ENCODE results near the gene RAB32.
"Not testable (repeated sequence)": the region's sequence is repeated elsewhere in the genome, so short reads cannot be mapped to it uniquely, and the experiment has no call there.

The RAB32 gene

DNA sequence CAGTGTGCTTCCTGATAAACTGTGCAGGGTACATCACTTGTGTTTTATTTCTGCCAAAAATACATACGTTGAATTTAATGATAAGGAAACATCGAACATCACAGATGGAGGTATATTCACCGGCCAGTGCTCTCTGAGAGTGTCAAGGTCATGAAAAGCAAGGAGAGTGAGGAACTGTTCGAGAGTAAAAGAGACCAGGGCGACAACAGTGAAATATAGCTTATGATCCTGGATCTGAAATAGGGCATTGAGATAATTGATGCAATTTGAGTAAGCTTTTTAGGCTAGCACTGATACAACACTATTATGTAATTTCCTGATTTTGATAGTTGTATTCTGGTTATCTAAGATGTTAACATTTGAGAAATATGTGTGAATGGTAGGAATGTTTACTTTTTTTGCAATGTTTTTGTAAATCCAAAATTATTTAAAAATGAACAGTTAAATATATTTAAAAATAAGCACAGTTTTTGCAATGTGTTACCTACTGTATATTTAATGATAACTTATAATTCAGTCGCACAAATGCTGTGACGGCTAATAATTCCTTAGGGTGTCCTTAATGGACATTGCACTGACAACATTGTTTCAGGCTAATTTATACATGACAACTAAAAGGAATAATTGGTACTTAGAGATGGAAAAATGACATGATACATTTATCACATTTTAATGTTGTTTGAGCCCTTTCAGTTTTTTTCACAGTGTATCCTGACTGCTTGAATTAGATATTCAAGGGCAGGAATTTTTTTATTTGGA lies 9.9 kb downstream of the RAB32 start:
- Mint-ChIP-seq H3K4me1 (no peaks in the 10 kb centered on the region), H3K9me3 (no peaks in the 10 kb centered on the region), H3K27ac (no peak overlapping the region), H3K36me3 (no peaks in the 10 kb centered on the region), H3K4me3 (no peak overlapping the region)
- ATAC-seq (no peak), DNase-seq (ENCODE audit: low spot score in 2 of 2) (no peak)

DNA sequence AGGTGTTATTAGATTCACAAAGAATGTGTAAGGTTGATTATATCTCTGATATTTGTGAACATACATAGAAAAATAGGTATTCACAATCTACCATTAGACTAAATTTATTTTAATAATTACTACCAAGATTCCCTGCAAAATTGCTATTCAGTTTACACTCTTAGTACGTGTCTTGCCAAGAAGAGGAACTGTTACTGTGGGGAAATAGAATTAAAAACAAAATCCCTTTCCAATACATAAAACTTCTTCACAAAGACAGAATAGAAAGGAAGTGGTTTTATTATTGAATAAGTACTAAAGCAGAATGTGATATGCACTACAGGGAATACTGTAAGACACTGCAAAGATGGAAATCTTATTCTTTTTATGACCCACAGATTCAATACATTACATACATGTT lies 17.0 kb downstream of the RAB32 start:
- H3K27ac Mint-ChIP-seq = no peak overlapping the region
- H3K4me1 Mint-ChIP-seq = no peaks in the 10 kb centered on the region
- DNase-seq (ENCODE audit: low spot score in 2 of 2) = no peak
- ATAC-seq = no peak
- no peak overlapping the region for H3K4me3 Mint-ChIP-seq
- no peaks in the 10 kb centered on the region for H3K36me3 Mint-ChIP-seq
- H3K9me3 Mint-ChIP-seq = no peaks in the 10 kb centered on the region

DNA sequence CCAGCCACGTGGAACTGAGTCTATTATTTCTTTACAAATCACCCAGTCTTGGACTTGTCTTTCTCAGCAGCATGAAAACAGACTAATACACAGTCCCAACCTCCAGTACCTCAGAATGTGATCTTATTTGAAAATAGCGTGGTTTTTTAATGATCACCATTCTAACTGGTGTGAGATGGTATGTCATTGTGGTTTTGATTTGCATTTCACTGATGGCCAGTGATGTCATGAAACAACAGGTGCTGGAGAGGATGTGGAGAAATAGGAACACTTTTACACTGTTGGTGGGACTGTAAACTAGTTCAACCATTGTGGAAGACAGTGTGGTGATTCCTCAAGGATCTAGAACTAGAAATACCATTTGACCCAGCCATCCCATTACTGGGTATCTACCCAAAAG lies 23.0 kb downstream of the RAB32 start:
- peaks cover 16% of the 10 kb centered on the region for H3K9me3 Mint-ChIP-seq
- not testable (repeated sequence) for ATAC-seq; H3K4me3 Mint-ChIP-seq; H3K4me1 Mint-ChIP-seq; DNase-seq (ENCODE audit: low spot score in 2 of 2); H3K36me3 Mint-ChIP-seq; H3K27ac Mint-ChIP-seq

DNA sequence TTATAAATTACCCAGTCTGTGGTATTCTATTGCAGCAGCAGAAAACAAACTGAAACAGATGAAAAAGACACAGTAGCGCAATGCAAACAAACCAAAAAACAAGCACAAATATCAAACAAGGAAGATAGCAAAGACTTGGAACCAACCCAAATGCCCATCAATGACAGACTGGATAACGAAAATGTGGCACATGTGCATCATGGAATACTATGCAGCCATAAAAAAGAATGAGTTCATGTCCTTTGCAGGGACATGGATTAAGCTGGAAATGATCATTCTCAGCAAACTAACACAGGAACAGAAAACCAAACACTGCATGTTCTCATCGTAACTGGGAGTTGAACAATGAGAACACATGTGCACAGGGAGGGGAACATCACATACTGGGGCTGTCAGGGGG lies 25.0 kb downstream of the RAB32 start:
- not testable (repeated sequence) for H3K4me1 Mint-ChIP-seq, H3K27ac Mint-ChIP-seq

DNA sequence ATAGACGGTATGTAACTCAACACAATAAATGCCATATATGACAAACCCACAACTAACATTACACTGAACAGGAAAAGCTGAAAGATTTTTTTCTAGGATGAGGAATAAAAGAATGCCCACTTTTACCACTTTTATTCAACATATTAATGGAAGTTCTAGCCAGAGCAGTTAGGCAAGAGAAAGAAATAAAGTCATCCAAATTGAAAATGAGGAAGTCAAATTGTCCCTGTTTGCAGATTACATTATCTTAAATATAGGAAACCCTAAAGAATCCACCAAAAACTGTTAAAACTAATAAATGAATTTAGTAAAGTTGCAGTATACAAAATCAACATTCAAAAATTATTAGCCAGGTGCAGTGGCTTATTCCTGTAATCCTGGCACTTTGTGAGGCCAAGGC lies 30.6 kb downstream of the RAB32 start:
- ATAC-seq = no peak
- no peaks in the 10 kb centered on the region for H3K4me1 Mint-ChIP-seq
- DNase-seq (ENCODE audit: low spot score in 2 of 2) = no peak
- H3K36me3 Mint-ChIP-seq = no peaks in the 10 kb centered on the region
- peaks cover 18% of the 10 kb centered on the region for H3K9me3 Mint-ChIP-seq
- no peak overlapping the region for H3K27ac Mint-ChIP-seq
- H3K4me3 Mint-ChIP-seq = no peak overlapping the region

More for the DNA sequence above, 25.0 kb downstream of the RAB32 start:
- H3K4me3 Mint-ChIP-seq; ATAC-seq; DNase-seq (ENCODE audit: low spot score in 2 of 2); H3K36me3 Mint-ChIP-seq: not testable (repeated sequence)
- peaks cover 19% of the 10 kb centered on the region for H3K9me3 Mint-ChIP-seq

DNA sequence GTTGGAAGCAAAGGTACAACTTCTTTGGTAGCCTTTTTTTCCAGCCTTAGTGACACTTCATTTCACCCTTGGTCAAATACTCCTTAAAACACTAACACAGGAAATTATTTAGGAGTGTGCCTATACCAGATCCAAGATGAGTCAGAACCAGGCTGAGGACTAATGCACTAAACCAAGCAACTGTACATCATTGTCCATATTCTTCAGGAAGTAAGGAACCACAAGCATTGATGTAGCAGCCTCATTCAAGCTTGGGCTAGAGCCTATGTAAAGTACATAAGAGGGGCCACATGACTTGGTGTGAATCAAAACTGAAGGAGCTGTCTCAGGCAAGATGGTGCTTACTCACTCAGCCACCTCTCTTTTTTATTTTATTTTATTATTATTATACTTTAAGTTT lies 34.4 kb downstream of the RAB32 start:
- ATAC-seq (no peak), DNase-seq (ENCODE audit: low spot score in 2 of 2) (no peak)
- H3K9me3 Mint-ChIP-seq = peaks cover 7% of the 10 kb centered on the region
- no peak overlapping the region for H3K27ac Mint-ChIP-seq
- no peaks in the 10 kb centered on the region for H3K36me3 Mint-ChIP-seq
- no peaks in the 10 kb centered on the region for H3K4me1 Mint-ChIP-seq
- H3K4me3 Mint-ChIP-seq = no peak overlapping the region

DNA sequence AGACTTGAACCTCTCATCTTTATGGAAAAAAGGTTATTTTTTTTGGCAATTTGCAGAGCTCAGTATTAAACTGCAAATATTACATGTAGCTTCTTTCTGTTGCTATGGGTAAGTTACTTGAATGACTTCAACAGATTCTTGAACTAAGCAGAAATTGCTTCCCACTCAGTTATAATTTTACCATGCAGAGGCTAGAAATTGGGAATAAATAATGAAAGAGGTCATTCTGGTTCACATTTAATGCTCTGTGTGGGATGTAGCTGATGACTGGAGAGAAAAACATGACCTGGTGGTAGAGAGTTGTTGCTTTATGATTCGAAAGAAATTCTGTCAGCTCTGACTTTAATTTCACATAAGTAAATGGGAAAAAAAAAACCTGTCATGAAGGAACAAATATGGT lies 38.3 kb downstream of the RAB32 start:
- Mint-ChIP-seq H3K4me3 (no peak overlapping the region), H3K36me3 (no peaks in the 10 kb centered on the region), H3K4me1 (no peaks in the 10 kb centered on the region), H3K27ac (no peak overlapping the region), H3K9me3 (peaks cover 4% of the 10 kb centered on the region)
- no peak for DNase-seq (ENCODE audit: low spot score in 2 of 2)
- no peak for ATAC-seq

DNA sequence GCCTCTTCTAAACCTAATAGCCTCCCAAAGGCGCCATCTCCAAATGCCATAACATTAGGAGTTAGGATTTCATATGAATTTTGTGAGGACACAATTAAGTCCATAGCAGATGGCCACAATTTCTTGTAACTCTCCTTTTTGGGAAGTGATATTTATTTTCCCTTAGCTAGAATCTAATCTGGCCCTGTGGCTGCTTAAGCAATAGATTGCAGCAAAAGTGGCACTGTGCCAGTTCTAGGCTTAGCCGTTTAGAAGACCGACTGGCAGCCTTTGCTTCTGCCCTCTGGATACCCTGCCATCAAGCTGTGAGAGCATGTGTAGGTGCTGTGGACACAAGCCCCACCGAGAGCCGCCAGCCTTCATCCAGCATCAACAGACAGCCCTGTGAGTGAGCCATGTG lies 39.2 kb downstream of the RAB32 start:
- no peak overlapping the region for H3K4me3 Mint-ChIP-seq
- ATAC-seq = no peak
- H3K4me1 Mint-ChIP-seq = no peaks in the 10 kb centered on the region

DNA sequence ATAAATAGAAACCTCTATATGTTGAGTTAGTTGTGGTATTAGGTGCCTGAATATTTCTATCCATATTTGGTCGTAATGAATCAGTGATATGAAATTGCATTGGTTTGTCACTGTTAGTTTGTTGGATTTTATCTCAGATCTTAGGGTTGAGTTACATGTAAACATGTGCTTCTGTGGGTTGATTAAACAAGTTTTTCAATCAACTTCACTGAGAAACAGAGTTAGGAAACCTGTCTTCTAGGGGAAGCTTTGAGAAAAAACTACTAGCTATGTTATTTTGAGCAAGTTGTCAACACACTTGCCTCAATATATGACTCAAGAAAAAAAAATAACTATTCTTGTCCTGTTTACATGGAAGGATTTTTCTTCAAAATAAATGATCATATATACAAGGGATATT lies 40.3 kb downstream of the RAB32 start:
- H3K27ac Mint-ChIP-seq = no peak overlapping the region
- no peaks in the 10 kb centered on the region for H3K36me3 Mint-ChIP-seq
- peaks cover 4% of the 10 kb centered on the region for H3K9me3 Mint-ChIP-seq
- ATAC-seq (no peak), DNase-seq (ENCODE audit: low spot score in 2 of 2) (no peak)
- H3K4me3 Mint-ChIP-seq = no peak overlapping the region
- no peaks in the 10 kb centered on the region for H3K4me1 Mint-ChIP-seq

More for the DNA sequence above, 39.2 kb downstream of the RAB32 start:
- Mint-ChIP-seq H3K9me3 (peaks cover 4% of the 10 kb centered on the region), H3K36me3 (no peaks in the 10 kb centered on the region), H3K27ac (no peak overlapping the region)
- DNase-seq (ENCODE audit: low spot score in 2 of 2) = no peak

DNA sequence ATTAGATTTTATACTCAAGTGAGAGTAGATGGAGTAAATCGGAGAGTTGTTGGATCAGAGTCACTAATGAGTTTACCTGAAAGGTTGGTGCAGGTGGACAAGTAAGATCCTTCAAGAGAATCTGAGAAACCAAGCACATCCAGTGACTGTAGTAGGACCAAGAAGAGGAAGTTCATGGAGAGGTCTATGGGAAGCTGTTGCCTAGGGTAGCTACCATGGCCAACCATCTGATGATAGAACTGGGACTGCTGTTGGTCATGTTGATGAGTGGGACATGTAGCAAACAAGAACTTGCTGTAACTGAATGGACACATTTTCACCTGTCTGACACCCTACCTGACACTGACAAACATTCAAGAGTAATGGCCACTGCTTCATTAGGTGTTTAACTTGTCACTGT lies 43.8 kb downstream of the RAB32 start:
- H3K4me3 Mint-ChIP-seq = no peak overlapping the region
- no peak for DNase-seq (ENCODE audit: low spot score in 2 of 2)
- H3K9me3 Mint-ChIP-seq = no peaks in the 10 kb centered on the region
- H3K36me3 Mint-ChIP-seq = no peaks in the 10 kb centered on the region
- no peaks in the 10 kb centered on the region for H3K4me1 Mint-ChIP-seq
- no peak overlapping the region for H3K27ac Mint-ChIP-seq
- no peak for ATAC-seq

DNA sequence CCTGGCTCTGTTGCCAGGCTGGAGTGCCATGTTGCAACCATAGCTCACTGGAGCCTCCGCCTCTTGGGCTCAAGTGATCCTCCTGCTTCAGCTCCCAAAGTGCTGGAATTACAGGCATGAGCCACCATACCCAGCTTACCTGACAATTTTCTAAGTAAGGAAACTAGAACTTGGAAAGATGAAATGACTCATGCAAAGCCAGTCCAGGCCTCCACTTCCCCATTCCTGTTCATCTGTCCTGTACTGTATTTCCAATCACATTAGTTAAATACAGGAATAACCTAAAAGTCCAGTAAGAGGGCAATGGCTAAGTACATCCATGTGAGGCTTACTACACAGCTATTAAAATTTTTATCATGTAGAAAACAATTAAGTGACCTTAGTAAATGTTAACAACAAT lies 46.9 kb downstream of the RAB32 start:
- Mint-ChIP-seq H3K4me1 (no peaks in the 10 kb centered on the region), H3K9me3 (no peaks in the 10 kb centered on the region), H3K27ac (no peak overlapping the region), H3K36me3 (no peaks in the 10 kb centered on the region), H3K4me3 (no peak overlapping the region)
- no peak for DNase-seq (ENCODE audit: low spot score in 2 of 2)
- no peak for ATAC-seq

DNA sequence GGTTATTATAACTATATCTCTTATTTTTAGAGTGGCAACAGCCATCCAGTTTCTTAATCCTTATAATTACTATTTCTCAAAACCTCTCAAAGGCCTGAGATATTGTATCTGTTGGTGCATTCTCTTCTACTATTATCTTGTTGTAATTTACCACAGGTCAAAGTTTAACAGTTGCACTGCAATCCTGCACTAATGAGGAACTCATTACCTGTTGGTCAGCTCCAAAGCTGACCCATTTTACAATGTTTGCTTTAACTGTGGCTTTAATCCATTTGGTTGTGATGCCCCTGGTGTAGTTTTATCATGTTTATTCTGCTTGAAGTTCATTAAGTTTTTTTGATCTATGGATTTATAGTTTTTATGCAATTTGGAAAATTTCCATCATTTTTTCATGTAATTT lies 48.8 kb downstream of the RAB32 start:
- Mint-ChIP-seq H3K36me3 (no peaks in the 10 kb centered on the region), H3K4me3 (no peak overlapping the region), H3K27ac (no peak overlapping the region), H3K9me3 (no peaks in the 10 kb centered on the region), H3K4me1 (no peaks in the 10 kb centered on the region)
- DNase-seq (ENCODE audit: low spot score in 2 of 2) (no peak), ATAC-seq (no peak)

DNA sequence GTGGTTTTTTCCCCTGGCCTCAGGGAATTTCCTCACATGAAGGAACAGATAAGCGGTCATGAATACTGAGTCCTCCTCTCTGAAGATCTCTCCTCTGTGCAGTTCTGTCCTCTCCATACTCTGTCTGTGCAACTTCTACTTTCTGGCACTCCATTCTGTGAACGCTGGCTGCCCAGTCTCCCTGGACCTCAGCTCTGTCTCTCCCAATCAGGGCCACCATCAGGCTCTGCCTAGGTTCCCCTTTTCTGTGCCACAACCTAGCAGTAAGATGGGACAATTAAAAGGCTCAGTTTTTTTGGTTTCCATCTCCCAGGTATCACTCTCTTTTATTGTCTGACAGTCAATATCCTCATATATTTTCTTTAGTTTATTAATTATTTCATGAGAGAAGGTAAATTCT lies 50.4 kb downstream of the RAB32 start:
- DNase-seq (ENCODE audit: low spot score in 2 of 2) = no peak
- ATAC-seq = no peak
- Mint-ChIP-seq H3K9me3 (no peaks in the 10 kb centered on the region), H3K4me3 (no peak overlapping the region), H3K36me3 (no peaks in the 10 kb centered on the region), H3K4me1 (peaks cover 2% of the 10 kb centered on the region), H3K27ac (no peak overlapping the region)

DNA sequence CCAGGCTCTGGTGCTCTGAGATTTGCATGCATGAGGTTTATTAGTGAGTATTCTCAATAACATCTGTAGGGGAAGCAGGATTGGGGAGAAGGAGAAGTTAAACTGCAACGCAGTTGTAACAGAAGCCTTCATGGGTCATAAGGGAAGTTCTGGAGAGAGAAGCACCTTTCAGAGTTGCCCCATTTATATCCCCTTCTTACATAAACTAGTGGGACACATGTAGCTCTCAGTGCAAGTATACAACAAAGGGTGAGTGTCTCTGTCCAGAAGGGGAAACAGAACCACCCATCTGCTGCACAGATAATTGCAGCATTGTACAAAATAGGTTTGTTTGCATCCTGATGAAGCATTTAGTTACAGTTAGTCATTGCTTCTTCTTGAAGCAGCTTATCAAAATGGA lies 50.9 kb downstream of the RAB32 start:
- H3K36me3 Mint-ChIP-seq = no peaks in the 10 kb centered on the region
- peaks cover 7% of the 10 kb centered on the region for H3K4me1 Mint-ChIP-seq

DNA sequence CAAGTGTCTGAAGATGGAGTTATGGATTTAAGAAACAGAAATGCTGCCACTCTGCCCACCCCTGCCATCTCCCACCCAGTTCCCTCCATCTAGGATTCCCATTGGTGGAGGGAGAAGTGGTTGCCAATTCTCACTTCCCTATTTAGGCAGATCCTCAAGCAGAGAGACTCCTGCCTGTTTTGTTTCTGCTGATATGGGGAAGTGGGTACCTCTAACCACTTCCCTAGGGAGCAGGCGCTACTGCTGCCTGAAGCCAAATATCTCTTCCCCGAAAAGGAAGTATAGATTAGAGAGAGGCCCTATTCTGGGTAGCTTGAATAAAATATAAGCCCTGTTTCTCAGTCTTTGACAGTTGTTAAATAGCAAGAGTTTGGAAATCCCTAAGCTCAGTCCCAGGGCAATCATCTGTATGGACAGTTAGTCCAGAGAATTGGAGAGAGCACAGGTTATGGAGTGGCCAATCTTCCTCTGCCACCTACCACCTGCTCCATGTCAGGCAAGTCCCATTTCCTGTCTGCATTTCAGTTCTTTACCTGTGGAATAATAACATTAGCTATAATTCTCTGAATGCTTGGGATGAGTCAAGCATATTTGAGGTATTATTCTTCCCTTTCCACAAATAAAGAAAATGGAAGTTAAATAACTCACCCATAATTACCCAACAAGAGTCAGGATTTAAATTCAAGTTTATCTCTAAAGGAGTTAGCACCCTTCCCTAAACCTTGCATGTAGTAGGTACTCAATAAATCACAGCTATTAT lies 52.5 kb downstream of the RAB32 start:
- no peaks in the 10 kb centered on the region for H3K36me3 Mint-ChIP-seq
- H3K4me1 Mint-ChIP-seq = peaks cover 7% of the 10 kb centered on the region
- peaks cover 4% of the 10 kb centered on the region for H3K9me3 Mint-ChIP-seq
- H3K4me3 Mint-ChIP-seq = no peak overlapping the region
- H3K27ac Mint-ChIP-seq = no peak overlapping the region
- ATAC-seq (no peak), DNase-seq (ENCODE audit: low spot score in 2 of 2) (no peak)

More for the DNA sequence above, 50.9 kb downstream of the RAB32 start:
- Mint-ChIP-seq H3K4me3 (no peak overlapping the region), H3K27ac (no peak overlapping the region), H3K9me3 (no peaks in the 10 kb centered on the region)
- ATAC-seq (no peak), DNase-seq (ENCODE audit: low spot score in 2 of 2) (no peak)

DNA sequence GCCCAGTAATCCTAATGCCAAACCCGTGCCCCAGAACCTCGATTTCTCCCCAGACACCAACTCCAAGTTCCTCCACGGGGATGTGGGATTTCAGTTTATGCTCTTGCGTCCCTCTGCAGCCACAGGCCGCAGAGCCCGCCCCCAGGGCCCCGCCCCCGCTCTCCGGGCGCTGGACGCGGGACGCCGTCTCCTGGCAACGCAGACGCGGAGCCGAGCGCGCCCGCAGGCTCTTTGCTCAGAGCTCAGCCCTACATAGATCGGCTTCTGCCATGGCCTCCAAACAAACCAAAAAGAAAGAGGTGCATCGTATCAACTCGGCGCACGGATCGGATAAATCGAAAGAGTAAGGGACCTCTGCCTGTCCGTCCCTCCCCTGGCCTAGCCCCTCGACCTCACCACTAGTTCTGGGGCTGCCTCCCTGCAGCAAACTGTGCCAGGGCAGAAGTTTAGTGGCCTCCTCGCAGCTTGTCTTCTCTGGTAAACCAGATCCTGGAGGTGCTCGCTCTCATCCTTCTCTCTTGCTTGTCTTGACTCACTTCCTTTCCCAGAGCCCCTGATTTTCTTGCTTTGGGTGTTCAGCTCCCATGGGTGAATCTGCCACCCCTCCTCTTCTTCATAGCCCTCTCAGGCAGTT lies 55.3 kb downstream of the RAB32 start, which contains the start of gene ADGB:
Gene ADGB, plus strand, starts transcription at position 201 of the 634 bp plus-strand sequence. Its CDS starts 69 bp downstream, at position 270.
- DNase-seq (ENCODE audit: low spot score in 2 of 2) = no peak
- H3K4me1 Mint-ChIP-seq = peaks cover 7% of the 10 kb centered on the region
- no peaks in the 10 kb centered on the region for H3K36me3 Mint-ChIP-seq
- peaks cover 4% of the 10 kb centered on the region for H3K9me3 Mint-ChIP-seq
- H3K27ac Mint-ChIP-seq = no peak within 1 kb of the TSS
- H3K4me3 Mint-ChIP-seq = no peak within 1 kb of the TSS
- no peak for ATAC-seq
